Activated CD8-positive, alpha-beta memory T cell treated with anti-CD3 and anti-CD28 coated beads, Interleukin-2, amount 50 U/mL, for 24 hours (primary cell): ENCODE results near the gene EHMT1.

ENCODE experiments used
- DNase-seq: peaks from one replicate; pipeline ENCODE4 v3.0.0-alpha.2; 2020; ENCODE audit errors: extremely low read depth

The EHMT1 gene

DNA sequence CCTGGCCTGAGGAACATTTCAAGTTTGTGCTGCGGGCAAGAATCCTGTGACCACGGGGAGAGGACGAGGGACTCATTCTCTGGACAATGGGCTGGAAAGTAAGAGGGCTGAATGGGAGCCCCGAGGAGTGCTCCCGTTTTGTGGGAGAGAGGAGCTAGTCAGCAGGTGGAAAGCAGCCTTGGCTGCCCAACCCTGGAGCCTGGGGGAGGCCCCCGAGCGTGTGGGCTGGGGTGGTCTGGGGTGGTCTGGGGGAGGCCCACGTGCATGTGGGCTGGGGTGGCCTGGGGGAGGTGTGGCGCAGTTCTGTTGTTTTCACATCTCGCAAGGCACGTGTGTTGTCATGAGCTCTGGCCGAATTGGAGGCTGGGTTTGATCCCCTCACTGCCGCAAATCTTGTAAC, 27.5 kb downstream of the EHMT1 start:
- no peak for DNase-seq

DNA sequence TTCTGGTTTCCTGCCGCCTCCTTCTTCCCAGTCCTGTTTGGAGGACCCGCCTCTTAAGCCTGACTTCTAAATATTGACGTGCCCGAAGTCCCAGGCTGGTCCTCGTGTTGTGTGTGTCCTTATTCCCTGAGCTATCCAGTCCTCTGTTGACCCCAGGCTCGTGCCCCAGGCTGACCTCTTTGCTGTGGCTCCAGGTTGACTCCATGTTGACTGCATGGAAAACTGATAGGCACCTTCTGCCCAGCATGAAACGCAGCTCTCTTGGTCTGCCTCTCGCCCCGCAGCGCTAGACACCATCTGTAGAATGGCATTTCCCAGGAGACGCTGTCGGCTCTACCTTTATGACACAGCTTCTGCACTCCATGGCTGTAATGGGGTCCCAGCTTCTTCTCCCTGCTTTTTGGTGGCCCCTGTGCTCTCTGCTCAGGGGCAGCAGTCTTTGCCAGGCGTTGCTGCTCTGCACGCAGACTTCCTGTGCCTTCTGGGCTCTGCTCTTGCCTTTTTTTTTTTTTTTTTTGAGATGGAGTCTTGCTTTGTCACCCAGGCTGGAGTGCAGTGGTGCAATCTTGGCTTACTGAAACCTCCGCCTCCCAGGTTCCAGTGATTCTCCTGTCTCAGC, 28.4 kb downstream of the EHMT1 start:
- DNase-seq, result no peak

DNA sequence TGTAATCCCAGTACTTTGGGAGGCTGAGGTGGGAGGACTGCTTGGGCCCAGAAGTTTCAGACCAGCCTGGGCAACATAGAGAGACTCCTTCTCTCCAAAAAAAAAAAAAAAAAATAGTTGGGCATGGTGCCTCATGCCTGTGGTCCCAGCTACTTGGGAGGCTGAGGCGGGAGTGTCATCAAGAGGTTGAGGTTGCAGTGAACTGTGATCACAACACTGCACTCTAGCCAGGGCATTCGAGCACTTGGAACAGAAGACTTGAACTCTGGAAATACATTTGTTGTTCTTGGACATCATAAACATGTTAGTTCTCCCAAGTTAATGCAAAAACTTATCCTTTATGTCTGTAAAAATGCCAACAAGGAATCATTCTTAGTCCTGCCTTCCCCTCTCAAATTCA, 29.6 kb downstream of the EHMT1 start:
- DNase-seq, result no peak

- DNase-seq, result no peak
Measured at GRCh38 chr9:137649553-137649952, 30.7 kb downstream of the EHMT1 start.

- no peak for DNase-seq
Measured at GRCh38 chr9:137650259-137650658, 31.5 kb downstream of the EHMT1 start.

GRCh38 chr9:137650779-137651178, 32.0 kb downstream of the EHMT1 start:
- no peak for DNase-seq

DNA sequence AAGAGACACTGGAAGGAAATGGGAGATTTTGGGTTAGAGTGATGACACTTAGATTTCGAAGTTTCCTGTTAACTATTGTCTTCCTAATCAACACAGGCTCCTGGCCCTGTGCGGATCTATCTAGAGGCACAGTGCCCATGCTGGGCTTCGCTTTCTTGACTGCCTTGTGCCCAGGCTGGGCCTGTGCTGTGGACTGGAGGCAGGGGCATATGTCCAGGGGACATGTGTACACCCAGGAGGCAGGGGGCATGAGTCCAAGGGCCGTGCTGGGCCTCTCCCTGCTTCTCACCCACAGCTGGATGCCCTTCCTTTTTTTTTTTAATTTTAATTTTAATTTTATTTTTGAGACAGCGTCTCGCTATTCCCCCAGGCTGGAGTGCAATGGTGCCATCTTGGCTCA, 37.6 kb downstream of the EHMT1 start:
- DNase-seq, result no peak

- no peak for DNase-seq
Measured at GRCh38 chr9:137657606-137658005, 38.8 kb downstream of the EHMT1 start.

DNA sequence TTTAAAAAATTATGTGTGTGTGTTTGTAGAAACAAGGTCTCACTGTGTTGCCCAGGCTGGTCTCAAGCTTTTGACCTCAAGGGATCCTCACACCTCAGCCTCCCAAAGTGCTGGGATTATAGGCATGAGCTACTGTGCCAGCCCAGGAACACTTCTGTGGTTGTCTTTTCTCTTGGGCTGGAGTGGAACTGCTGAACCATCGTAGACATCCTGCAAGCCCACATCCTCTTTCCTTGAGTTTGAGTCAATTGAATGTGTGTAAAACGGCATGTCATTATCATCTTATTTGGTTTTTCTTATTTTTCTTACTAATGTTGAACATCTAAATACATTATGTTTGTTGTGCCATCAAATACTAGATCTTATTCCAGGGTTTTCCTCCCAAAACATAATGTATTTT, 40.0 kb downstream of the EHMT1 start:
- no peak for DNase-seq

GRCh38 chr9:137660144-137660543, 41.3 kb downstream of the EHMT1 start:
- no peak for DNase-seq

DNA sequence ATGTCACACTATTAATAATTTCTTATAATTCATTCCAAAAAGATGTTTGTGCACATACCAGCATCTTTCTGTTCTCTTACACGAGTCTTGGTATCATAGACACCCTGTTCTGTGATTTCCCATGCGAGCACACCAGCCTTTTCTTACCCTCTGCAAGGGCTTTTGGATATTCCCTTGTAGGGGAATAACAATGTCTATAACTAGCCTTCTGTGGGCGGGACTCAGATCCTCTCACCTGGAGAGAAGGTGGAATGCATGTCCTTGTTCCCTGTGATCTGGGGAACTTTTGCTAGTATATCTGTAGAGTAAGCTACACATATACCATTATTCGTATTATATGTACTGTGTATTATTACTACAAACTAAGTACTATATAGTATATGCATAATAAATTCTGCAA, 44.8 kb downstream of the EHMT1 start:
- no peak for DNase-seq

DNA sequence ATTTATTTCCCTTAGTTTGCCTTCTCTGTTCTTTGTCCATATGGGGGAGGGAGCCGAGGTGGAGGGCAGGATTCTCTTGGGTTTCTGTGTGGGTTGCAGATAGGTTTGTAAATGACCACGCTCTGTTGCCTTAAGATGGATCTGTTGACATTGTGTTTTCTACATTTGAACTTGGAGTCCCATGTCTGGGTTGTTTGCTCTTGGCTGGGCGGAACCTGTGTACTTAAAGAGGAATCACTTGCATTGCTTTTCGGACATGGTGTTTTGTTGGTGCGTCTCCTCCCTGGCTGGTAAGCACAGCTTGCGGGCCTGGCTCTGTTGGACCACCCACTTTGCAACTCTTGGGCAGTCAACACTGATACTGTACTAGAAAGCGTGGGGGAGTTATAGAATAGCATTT, 45.9 kb downstream of the EHMT1 start:
- DNase-seq, result no peak

GRCh38 chr9:137665226-137665625, 46.4 kb downstream of the EHMT1 start:
- DNase-seq, result no peak

- no peak for DNase-seq
Measured at GRCh38 chr9:137665697-137666512, 47.1 kb downstream of the EHMT1 start.

- no peak for DNase-seq
Measured at GRCh38 chr9:137666513-137666822, 47.7 kb downstream of the EHMT1 start.

GRCh38 chr9:137666955-137667670, 48.3 kb downstream of the EHMT1 start:
- DNase-seq, result no peak

DNA sequence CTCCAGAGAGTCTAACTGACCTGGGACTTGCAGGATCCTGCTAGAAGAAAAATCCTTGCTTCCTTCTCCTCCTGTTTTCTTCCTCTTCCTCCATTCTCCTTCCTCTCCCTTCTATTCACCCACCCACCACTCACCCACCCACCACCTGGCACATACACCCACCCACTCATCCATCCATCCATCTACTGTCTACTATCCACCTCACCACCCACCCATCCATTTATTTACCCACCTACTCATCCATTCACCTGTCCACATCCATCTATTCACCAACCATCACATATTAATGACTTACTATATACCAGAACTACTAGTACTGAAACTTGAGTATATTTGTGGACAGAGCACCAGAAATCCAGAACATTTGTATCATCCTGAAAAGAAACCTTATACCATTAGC, 49.4 kb downstream of the EHMT1 start:
- no peak for DNase-seq

DNA sequence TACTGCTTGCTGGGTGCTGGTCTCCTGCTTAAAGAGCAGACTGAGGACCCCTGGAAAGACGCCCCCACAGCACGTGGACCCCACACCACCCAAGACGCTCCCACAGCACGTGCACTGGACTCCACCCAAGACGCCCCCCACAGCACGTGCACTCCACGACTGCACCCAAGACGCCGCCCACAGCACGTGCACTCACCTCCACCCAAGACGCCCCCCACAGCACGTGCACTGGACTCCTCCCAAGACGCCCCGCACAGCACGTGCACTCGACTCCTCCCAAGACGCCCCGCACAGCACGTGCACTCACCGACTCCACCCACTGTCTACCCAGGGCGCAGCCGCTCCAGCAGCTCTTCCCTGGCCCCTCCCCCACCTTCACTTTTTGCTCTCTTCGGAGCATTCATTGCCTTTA, 50.5 kb downstream of the EHMT1 start:
- no peak for DNase-seq

- DNase-seq, result no peak
Measured at GRCh38 chr9:137670391-137671195, 51.8 kb downstream of the EHMT1 start.

- DNase-seq, result no peak
Measured at GRCh38 chr9:137671196-137671538, 52.4 kb downstream of the EHMT1 start.

DNA sequence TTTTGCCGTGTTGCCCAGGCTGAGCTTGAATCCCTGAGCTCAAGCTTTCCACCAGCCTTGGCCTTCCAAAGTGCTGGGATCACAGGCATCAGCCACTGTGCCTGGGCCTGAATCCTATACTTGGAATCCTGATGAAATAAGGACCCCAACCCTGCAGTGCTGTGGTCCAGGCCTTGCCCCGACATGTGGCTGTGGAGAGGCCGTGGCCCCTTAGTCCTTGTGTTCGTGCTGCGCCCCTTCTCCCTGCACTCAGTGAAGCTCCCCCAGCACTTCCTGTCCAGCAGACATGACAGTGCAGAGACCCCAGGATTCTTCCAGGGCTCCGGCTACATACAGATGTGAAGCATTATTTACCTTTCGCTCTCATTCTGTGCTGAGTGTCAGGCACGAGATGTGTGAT, 52.9 kb downstream of the EHMT1 start:
- DNase-seq, result no peak
